ENCODE results near the gene ESR1. TPM values are rescaled to one million over a fixed set of nuclear protein-coding genes. Genes with fewer than 3 reads are reported as not detected.

ESR1 gene
- total RNA-seq, 1 experiment from 2014 or later, result not detected

- no peak overlapping the region for H2AK5ac ChIP-seq (ENCODE audit: insufficient read length, low read length)
- H3K4ac ChIP-seq (ENCODE audit: low read depth, low read length), result no peak overlapping the region
- H2BK20ac ChIP-seq (ENCODE audit: low read depth, low read length, poor library complexity, severe bottlenecking), result no peak overlapping the region
- no peak overlapping the region for H3T11ph ChIP-seq (ENCODE audit: low read length)
- H2BK120ac ChIP-seq (ENCODE audit: low read depth, low read length, poor library complexity, severe bottlenecking), result no peak overlapping the region
- H3K4me3 Mint-ChIP-seq, result no peak overlapping the region
- no peaks in the 10 kb centered on the region for H4K20me1 ChIP-seq (ENCODE audit: control insufficient read depth, insufficient read depth, insufficient read length)
- H3K27me3 Mint-ChIP-seq (ENCODE audit: low read depth), result peaks cover 2% of the 10 kb centered on the region; the same call in 1 of the 2 replicates
- H4K5ac ChIP-seq (ENCODE audit: insufficient read length, low read depth, low read length), result no peak overlapping the region
- H3K79me2 ChIP-seq (ENCODE audit: insufficient read depth, low read length), result no peaks in the 10 kb centered on the region
- no peak overlapping the region for H2AFZ ChIP-seq (ENCODE audit: low read length)
- no peaks in the 10 kb centered on the region for H3K9me3 ChIP-seq (ENCODE audit: control insufficient read depth, low read depth, low read length)
- no peak for DNase-seq
- H3K4me1 Mint-ChIP-seq, result no peaks in the 10 kb centered on the region
- no peak overlapping the region for H2BK15ac ChIP-seq (ENCODE audit: low read depth, low read length)
- no peak overlapping the region for H3K27ac ChIP-seq (ENCODE audit: insufficient read length, low read depth, low read length)
- H4K91ac ChIP-seq (ENCODE audit: insufficient read length, low read depth, low read length), result no peak overlapping the region
- H3K36me3 Mint-ChIP-seq (ENCODE audit: insufficient read depth in 1 of 3, low read depth in 3 of 3), result no peaks in the 10 kb centered on the region
- H2BK12ac ChIP-seq (ENCODE audit: insufficient read length, low read depth, low read length), result no peak overlapping the region
- no peak overlapping the region for H3K23ac ChIP-seq (ENCODE audit: insufficient read length, low read depth, low read length)
- H3K27ac Mint-ChIP-seq, result no peak overlapping the region
- H2BK5ac ChIP-seq (ENCODE audit: insufficient read length, low read length), result no peak overlapping the region
- TF ChIP-seq CTCF (conservative IDR thresholded peaks at IDR 0.05), result no peak
- H3K79me1 ChIP-seq (ENCODE audit: insufficient read depth, low read depth, low read length, poor library complexity, severe bottlenecking), result no peaks in the 10 kb centered on the region
- H3K27me3 ChIP-seq (ENCODE audit: insufficient read depth, low read length), result no peaks in the 10 kb centered on the region
- no CpG with 5 or more reads among the region's 2 CpGs for WGBS (ENCODE audit: extremely low coverage, insufficient read length, low lambda C conversion rate)
- no peaks in the 10 kb centered on the region for H3K23me2 ChIP-seq (ENCODE audit: insufficient read length, low read depth, low read length, poor library complexity, severe bottlenecking)
- H4K8ac ChIP-seq (replicated peaks; ENCODE audit: insufficient read length, low read depth, low read length), result no peak overlapping the region
- H3K56ac ChIP-seq (ENCODE audit: insufficient read length, low read depth, low read length), result no peak overlapping the region
- H3K9ac ChIP-seq (ENCODE audit: extremely low read depth, insufficient read length, low read length), result no peak overlapping the region
- no peak overlapping the region for H3K14ac ChIP-seq (ENCODE audit: insufficient read depth, low read length)
- no peaks in the 10 kb centered on the region for H3K9me3 Mint-ChIP-seq
- H3K4me2 ChIP-seq (ENCODE audit: insufficient read depth, insufficient read length, low read length), result no peak overlapping the region
- H3K4me1 ChIP-seq (ENCODE audit: insufficient read depth, low read length), result no peaks in the 10 kb centered on the region
- H3K18ac ChIP-seq (ENCODE audit: insufficient read length, low read depth, low read length), result no peak overlapping the region
Measured at GRCh38 chr6:151858294-151858693, 50.8 kb downstream of the ESR1 start.
